Esophagus muscularis mucosa (tissue), 4 donors: ENCODE data around the gene HIBCH. TPM values are rescaled to one million over a fixed set of nuclear protein-coding genes. Genes with fewer than 3 reads are reported as not detected.
A peak's percentile ranks its signal among the peaks of the same experiment; 100 is the strongest.
"Not testable (repeated sequence)": the region's sequence is repeated elsewhere in the genome, so short reads cannot be mapped to it uniquely, and the experiment has no call there.

Experiments used
- DNase-seq: peaks from one replicate; pipeline ENCODE4 v3.0.0-alpha.2; 2017; ENCODE audit errors: extremely low spot score
- H3K27ac ChIP-seq, 4 donors: fragments of 200-600 bp; sonication (generic); replicated peaks in 1 of 4; 1 replicate in 3 of 4; 2 replicates in 1 of 4; pipeline ENCODE4 v1.5.1; 2016 to 2019; ENCODE audit warnings: mild to moderate bottlenecking in 1 of 4
- H3K27me3 ChIP-seq, 4 donors: fragments of 200-600 bp; sonication (generic); one replicate each; pipeline versions ENCODE4 v1.5.1 to v1.6.0; 2016 to 2019
- H3K36me3 ChIP-seq, 4 donors: fragments of 200-600 bp; sonication (generic); one replicate each; pipeline ENCODE4 v1.5.1; 2016 to 2019
- H3K4me1 ChIP-seq, 4 donors: fragments of 200-600 bp; sonication (generic); one replicate each; pipeline ENCODE4 v1.5.1; 2016 to 2019
- H3K4me3 ChIP-seq, 4 donors: fragments of 200-600 bp; sonication (generic); 1 replicate in 2 of 4; 2 replicates in 2 of 4; pipeline ENCODE4 v1.5.1; 2016 to 2019; ENCODE audit warnings: mild to moderate bottlenecking in 4 of 4, moderate library complexity in 1 of 4
- H3K9me3 ChIP-seq, 4 donors: fragments of 200-600 bp; sonication (generic); 1 replicate in 3 of 4; 2 replicates in 1 of 4; pipeline ENCODE4 v1.5.1; 2016 to 2019
- EP300 ChIP-seq: sonication (generic); formaldehyde crosslinking; IDR thresholded peaks from one replicate; pipeline ENCODE4 v1.6.1; 2017; ENCODE audit warnings: antibody characterized with exemption
- POLR2A ChIP-seq: fragments of 450-650 bp; IDR thresholded peaks from one replicate; pipeline ENCODE4 v1.6.1; 2017; ENCODE audit warnings: antibody characterized with exemption, moderate library complexity, mild to moderate bottlenecking, low read depth
- POLR2AphosphoS5 ChIP-seq, 2 donors: sonication (generic); formaldehyde crosslinking; IDR thresholded peaks; one replicate each; pipeline ENCODE4 v1.6.1; 2017; ENCODE audit warnings: antibody characterized with exemption in 2 of 2
- WGBS: methylation state at CpG from one replicate; pipeline ENCODE4 v1.1.5; 2018; 5-methylcytosine and 5-hydroxymethylcytosine counted together
- intact Hi-C: fragments of 100-400 bp; cut with DNase I; formaldehyde crosslinking; loops from one replicate; pipeline ENCODE4 v1.15.1; 2023
- total RNA-seq, 4 donors: library from RNA; depleted of rRNA; stranded (reverse); fragments of >200 nt; gene quantifications; one replicate each; pipeline versions ENCODE4 v1.1.0 to v1.2.1, GENCODE V29; 2016
- TF ChIP-seq, protein P1 (sequence below), 3 experiments: fragments of 200-600 bp in 2 of 3; fragments of 450-650 bp in 1 of 3; sonication (generic) in 2 of 3; IDR thresholded peaks; one replicate each; pipeline ENCODE4 v1.5.1; 2017 to 2019; ENCODE audit warnings: antibody characterized with exemption in 3 of 3, mild to moderate bottlenecking in 2 of 3, moderate library complexity in 1 of 3

Gene HIBCH
- total RNA-seq, 4 donors from 2014 or later, result 12.3 to 20.2 (median 15.5) TPM

DNA sequence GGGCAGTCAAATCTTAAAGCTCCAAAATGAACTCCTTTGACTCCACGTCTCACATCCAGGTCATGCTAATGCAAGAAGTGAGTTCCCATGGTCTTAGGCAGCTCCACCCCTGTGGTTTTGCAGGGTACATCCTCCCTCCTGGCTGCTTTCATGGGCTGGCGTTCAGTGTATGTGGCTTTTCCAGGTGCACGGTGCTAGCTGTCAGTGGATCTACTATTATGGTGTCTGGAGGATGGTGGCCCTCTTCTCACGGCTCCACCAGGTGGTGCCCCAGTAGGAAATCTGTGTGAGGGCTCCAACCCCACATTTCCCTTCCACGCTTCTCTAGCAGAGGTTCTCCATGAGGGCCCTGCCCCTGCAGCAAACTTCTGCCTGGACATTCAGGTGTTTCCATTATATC, 151.9 kb downstream of the HIBCH start:
- Histone ChIP-seq H3K4me1 (no peaks in the 10 kb centered on the region), H3K36me3 (no peaks in the 10 kb centered on the region), H3K4me3 (no peak overlapping the region), H3K27ac (no peak overlapping the region), H3K9me3 (no peaks in the 10 kb centered on the region), H3K27me3 (no peaks in the 10 kb centered on the region)
- intact Hi-C loops, result no loop called here
- no peak for DNase-seq
- TF ChIP-seq POLR2A, result no peak
- no peak for TF ChIP-seq EP300
- no peak for TF ChIP-seq POLR2AphosphoS5 (IDR thresholded peaks at IDR 0.05)
- TF ChIP-seq, protein P1, sequence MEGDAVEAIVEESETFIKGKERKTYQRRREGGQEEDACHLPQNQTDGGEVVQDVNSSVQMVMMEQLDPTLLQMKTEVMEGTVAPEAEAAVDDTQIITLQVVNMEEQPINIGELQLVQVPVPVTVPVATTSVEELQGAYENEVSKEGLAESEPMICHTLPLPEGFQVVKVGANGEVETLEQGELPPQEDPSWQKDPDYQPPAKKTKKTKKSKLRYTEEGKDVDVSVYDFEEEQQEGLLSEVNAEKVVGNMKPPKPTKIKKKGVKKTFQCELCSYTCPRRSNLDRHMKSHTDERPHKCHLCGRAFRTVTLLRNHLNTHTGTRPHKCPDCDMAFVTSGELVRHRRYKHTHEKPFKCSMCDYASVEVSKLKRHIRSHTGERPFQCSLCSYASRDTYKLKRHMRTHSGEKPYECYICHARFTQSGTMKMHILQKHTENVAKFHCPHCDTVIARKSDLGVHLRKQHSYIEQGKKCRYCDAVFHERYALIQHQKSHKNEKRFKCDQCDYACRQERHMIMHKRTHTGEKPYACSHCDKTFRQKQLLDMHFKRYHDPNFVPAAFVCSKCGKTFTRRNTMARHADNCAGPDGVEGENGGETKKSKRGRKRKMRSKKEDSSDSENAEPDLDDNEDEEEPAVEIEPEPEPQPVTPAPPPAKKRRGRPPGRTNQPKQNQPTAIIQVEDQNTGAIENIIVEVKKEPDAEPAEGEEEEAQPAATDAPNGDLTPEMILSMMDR (IDR thresholded peaks at IDR 0.05), result no peak
- WGBS, result 97% methylated on average over 5 of the region's 5 CpGs

DNA sequence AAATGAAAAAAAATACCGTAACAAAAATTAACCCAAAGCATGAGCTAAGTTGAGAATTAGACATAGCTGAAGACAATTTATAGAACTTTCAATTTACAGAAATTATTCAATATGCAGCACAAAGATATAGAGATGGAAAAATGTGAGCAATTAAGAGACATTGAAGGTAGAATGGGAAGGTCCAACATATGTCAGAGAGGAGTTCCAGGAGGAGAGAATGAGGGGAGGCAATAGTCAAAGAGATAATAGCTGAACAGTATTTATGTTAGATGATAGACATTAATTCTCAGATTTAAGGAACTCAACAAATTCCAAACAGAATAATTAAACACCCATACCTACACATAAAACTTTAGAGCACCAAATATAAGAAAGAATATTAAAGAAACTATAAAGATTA, 154.1 kb downstream of the HIBCH start:
- intact Hi-C loops, result no loop called here
- Histone ChIP-seq H3K36me3 (no peaks in the 10 kb centered on the region), H3K4me3 (no peak overlapping the region), H3K9me3 (no peaks in the 10 kb centered on the region), H3K27me3 (no peaks in the 10 kb centered on the region), H3K4me1 (no peaks in the 10 kb centered on the region), H3K27ac (no peak overlapping the region)
- 92% methylated on average over 1 of the region's 1 CpG for WGBS
- no peak for DNase-seq
- no peak for TF ChIP-seq EP300
- TF ChIP-seq, protein P1 (IDR thresholded peaks at IDR 0.05), result no peak
- TF ChIP-seq POLR2AphosphoS5 (IDR thresholded peaks at IDR 0.05), result no peak
- no peak for TF ChIP-seq POLR2A

GRCh38 chr2:190162851-190163250, 156.8 kb downstream of the HIBCH start:
- 95% methylated on average over 11 of the region's 11 CpGs for WGBS
- H3K36me3 ChIP-seq, result no peaks in the 10 kb centered on the region
- intact Hi-C loops, result no loop called here
- H3K27me3 ChIP-seq, result no peaks in the 10 kb centered on the region
- H3K4me3 ChIP-seq, result no peak overlapping the region
- TF ChIP-seq, protein P1 (IDR thresholded peaks at IDR 0.05), result no peak
- TF ChIP-seq POLR2A (no peak), EP300 (no peak), POLR2AphosphoS5 (IDR thresholded peaks at IDR 0.05) (no peak)
- H3K9me3 ChIP-seq, result no peaks in the 10 kb centered on the region
- no peak for DNase-seq
- H3K4me1 ChIP-seq, result peaks cover 0 to 15% (median 7%) of the 10 kb centered on the region in 4 donors
- no peak overlapping the region for H3K27ac ChIP-seq

DNA sequence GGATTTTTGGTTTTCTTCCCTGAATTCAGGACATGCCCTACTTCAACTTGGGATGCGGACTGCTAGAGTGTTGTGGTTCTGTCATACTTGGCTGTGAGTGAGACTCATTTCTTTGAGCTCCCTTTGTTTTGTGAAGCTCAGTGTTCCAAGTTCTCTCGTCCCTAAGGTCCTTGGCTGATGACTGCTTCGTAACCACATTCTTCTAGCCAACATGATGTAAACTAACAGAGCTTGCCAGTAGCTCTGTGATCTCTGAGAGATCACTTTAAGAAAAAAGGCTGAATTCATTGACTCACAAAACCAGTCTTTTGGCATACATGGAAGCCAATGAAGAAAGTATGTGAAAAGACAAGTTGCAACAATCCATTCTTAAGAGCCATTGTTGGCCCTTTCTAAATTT, 160.2 kb downstream of the HIBCH start:
- 49% methylated on average over 3 of the region's 3 CpGs for WGBS
- Histone ChIP-seq H3K27me3 (no peaks in the 10 kb centered on the region), H3K4me3 (no peak overlapping the region), H3K27ac (peak overlapping the region in 2 of 4 donors; percentile 16 to 61), H3K4me1 (peaks cover 0 to 15% (median 7%) of the 10 kb centered on the region in 4 donors), H3K9me3 (no peaks in the 10 kb centered on the region), H3K36me3 (no peaks in the 10 kb centered on the region)
- intact Hi-C loops, result no loop called here
- TF ChIP-seq POLR2AphosphoS5 (IDR thresholded peaks at IDR 0.05), result peak in 1 of 2 donors; percentile 25
- no peak for TF ChIP-seq EP300
- TF ChIP-seq, protein P1 (IDR thresholded peaks at IDR 0.05), result no peak
- no peak for DNase-seq

DNA sequence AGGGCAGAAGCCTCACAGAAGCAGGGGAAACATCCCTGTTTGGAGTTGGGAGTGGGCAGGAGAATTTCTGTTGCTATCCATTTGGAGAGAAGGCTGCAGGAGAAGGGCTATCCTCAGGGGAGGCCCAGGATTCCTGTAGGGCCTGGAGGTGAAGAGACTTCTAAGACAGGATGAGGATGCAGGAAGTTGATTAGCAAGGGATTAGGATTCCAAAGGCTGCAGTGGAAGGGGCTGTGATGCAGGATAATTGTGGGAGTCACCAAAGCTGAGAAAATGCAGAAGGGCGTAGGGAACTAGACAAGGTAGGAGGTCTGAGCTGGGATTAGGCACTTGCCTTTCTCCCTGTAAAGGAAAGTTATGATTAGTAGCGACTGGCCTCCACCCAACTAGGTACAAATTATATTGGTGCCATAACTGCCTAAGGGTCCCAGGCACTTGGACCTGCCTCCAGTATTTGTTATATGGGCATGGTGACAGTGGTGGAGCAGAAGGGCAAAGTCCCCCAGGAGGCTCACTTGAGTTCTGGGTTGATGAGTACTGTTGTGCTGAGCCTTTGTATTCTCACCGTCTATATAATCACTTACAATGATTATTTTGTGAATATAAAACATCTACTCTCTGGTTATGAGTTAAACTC, 160.7 kb downstream of the HIBCH start:
- Histone ChIP-seq H3K4me3 (no peak overlapping the region), H3K4me1 (peaks cover 0 to 15% (median 7%) of the 10 kb centered on the region in 4 donors), H3K9me3 (no peaks in the 10 kb centered on the region), H3K36me3 (no peaks in the 10 kb centered on the region), H3K27ac (peak overlapping the region in 2 of 4 donors; percentile 16 to 61), H3K27me3 (no peaks in the 10 kb centered on the region)
- no peak for DNase-seq
- intact Hi-C loops, result no loop called here
- TF ChIP-seq EP300, result no peak
- TF ChIP-seq POLR2A, result no peak
- TF ChIP-seq, protein P1 (IDR thresholded peaks at IDR 0.05), result no peak
- no peak for TF ChIP-seq POLR2AphosphoS5 (IDR thresholded peaks at IDR 0.05)
- WGBS, result 84% methylated on average over 3 of the region's 3 CpGs

GRCh38 chr2:190157613-190158528, 161.8 kb downstream of the HIBCH start:
- H3K27ac ChIP-seq, intact Hi-C loops, H3K36me3 ChIP-seq, H3K27me3 ChIP-seq, H3K4me3 ChIP-seq, H3K9me3 ChIP-seq, DNase-seq: not testable (repeated sequence)
- 83% methylated on average over 10 of the region's 10 CpGs for WGBS
- H3K4me1 ChIP-seq, result peaks cover 0 to 15% (median 7%) of the 10 kb centered on the region in 4 donors
